BJ (cell line): ENCODE data around the gene GSTM5. TPM values are rescaled to one million over a fixed set of nuclear protein-coding genes. Genes with fewer than 3 reads are reported as not detected.
"Not testable (repeated sequence)": the region's sequence is repeated elsewhere in the genome, so short reads cannot be mapped to it uniquely, and the experiment has no call there.

ENCODE experiments used
- CTCF ChIA-PET: fragments of 350-600 bp; formaldehyde crosslinking; extraction: SDS; loops from one replicate; lab custom pipeline; 2021; ENCODE audit warnings: antibody characterized with exemption, inconsistent platforms; lab: Yijun Ruan, JAX
- POLR2A ChIA-PET: fragments of 300-600 bp; sonication (Branson Sonifier 250); formaldehyde crosslinking; extraction: SDS; loops from one replicate; lab custom pipeline; 2021; ENCODE audit warnings: antibody characterized with exemption; lab: Charles Lee
- DNase-seq: peaks from one replicate; pipeline ENCODE4 v3.0.0-alpha.2; 2011; ENCODE audit warnings: low read depth
- H3K27me3 ChIP-seq: 2 replicates; pipeline ENCODE4 v1.6.0; 2011; ENCODE audit warnings: low read length; ENCODE audit not compliant: control insufficient read depth, insufficient read depth
- H3K36me3 ChIP-seq: 2 replicates; pipeline ENCODE4 v1.5.1; 2011; ENCODE audit warnings: low read length; ENCODE audit not compliant: control insufficient read depth, insufficient read depth
- H3K4me3 ChIP-seq: 2 replicates; pipeline ENCODE4 v1.5.1; 2011; ENCODE audit warnings: low read depth, mild to moderate bottlenecking, control low read depth, low read length
- polyA plus RNA-seq: library from polyadenylated mRNA; depleted of rRNA; stranded (reverse); fragments of >200 nt; gene quantifications from 2 replicates; pipeline ENCODE4 v1.2.3, GENCODE V29; 2011
- TF ChIP-seq, protein P1 (sequence below): IDR thresholded peaks from 2 replicates; pipeline ENCODE4 v1.5.1; 2011; ENCODE audit warnings: low read depth, mild to moderate bottlenecking, control low read depth, inconsistent platforms, low read length, moderate library complexity; ENCODE audit not compliant: insufficient read depth

GSTM5 gene
- polyA plus RNA-seq, 1 experiment: 1.5 TPM

- POLR2A ChIA-PET: no interaction called here
- no peaks in the 10 kb centered on the region for H3K27me3 ChIP-seq
- DNase-seq: no peak
- no peaks in the 10 kb centered on the region for H3K36me3 ChIP-seq
- TF ChIP-seq, protein P1, sequence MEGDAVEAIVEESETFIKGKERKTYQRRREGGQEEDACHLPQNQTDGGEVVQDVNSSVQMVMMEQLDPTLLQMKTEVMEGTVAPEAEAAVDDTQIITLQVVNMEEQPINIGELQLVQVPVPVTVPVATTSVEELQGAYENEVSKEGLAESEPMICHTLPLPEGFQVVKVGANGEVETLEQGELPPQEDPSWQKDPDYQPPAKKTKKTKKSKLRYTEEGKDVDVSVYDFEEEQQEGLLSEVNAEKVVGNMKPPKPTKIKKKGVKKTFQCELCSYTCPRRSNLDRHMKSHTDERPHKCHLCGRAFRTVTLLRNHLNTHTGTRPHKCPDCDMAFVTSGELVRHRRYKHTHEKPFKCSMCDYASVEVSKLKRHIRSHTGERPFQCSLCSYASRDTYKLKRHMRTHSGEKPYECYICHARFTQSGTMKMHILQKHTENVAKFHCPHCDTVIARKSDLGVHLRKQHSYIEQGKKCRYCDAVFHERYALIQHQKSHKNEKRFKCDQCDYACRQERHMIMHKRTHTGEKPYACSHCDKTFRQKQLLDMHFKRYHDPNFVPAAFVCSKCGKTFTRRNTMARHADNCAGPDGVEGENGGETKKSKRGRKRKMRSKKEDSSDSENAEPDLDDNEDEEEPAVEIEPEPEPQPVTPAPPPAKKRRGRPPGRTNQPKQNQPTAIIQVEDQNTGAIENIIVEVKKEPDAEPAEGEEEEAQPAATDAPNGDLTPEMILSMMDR: no peak
- CTCF ChIA-PET: interaction anchor here (0.8 kb wide), 1 partner anchor 12 kb away, joined by 3 read pairs; no protein-coding TSS in a partner anchor
- no peak overlapping the region for H3K4me3 ChIP-seq
Measured at GRCh38 chr1:109704173-109704572, 7.9 kb upstream of the GSTM5 start.

GRCh38 chr1:109705411-109705810, 6.6 kb upstream of the GSTM5 start:
- no peak overlapping the region for H3K4me3 ChIP-seq
- CTCF ChIA-PET: no interaction called here
- H3K27me3 ChIP-seq: no peaks in the 10 kb centered on the region
- TF ChIP-seq, protein P1: no peak
- H3K36me3 ChIP-seq: no peaks in the 10 kb centered on the region
- DNase-seq: no peak
- POLR2A ChIA-PET: no interaction called here

DNA sequence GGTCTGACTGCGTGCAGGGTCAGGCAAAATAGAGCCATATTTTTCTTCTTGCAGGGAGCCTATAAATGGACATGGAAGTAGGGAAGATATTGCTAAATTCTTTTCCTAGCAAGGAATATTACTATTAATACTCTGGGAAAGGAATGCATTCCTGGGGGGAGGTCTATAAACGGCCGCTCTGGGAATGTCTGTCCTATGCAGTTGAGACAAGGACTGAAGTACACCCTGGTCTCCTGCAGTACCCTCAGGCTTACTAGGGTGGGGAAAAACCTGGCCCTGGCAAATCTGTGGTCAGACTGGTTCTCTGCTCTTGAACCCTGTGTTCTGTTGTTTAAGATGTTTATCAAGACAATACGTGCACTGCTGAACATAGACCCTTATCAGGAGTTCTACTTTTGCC, 3.1 kb upstream of the GSTM5 start:
- H3K4me3 ChIP-seq, H3K27me3 ChIP-seq, H3K36me3 ChIP-seq, DNase-seq, POLR2A ChIA-PET: not testable (repeated sequence)
- CTCF ChIA-PET: interaction anchor here (1.9 kb wide), 1 partner anchor 8 kb away, joined by 5 read pairs; no protein-coding TSS in a partner anchor

DNA sequence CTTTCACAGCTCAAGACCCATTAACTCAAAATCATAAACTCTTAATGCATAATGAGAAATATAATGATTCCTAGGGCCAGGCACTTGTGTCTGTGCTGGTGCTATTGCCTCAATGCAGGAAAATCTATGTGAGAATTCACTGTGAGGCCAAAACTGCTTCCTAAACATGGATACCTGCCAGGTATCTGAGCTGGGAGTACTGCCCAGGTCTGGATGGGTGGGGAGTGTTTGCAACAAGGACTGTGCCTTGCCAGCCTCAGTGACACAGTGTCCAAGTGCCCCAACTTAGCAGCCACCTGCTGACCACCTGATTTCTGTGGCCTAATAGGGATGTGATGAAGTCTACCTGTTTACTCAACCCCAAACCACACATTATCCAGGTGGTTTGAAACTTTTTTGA, 2.2 kb upstream of the GSTM5 start:
- H3K36me3 ChIP-seq, DNase-seq, POLR2A ChIA-PET, H3K4me3 ChIP-seq, H3K27me3 ChIP-seq: not testable (repeated sequence)
- CTCF ChIA-PET: interaction anchor here (1.9 kb wide), 1 partner anchor 8 kb away, joined by 5 read pairs; no protein-coding TSS in a partner anchor

DNA sequence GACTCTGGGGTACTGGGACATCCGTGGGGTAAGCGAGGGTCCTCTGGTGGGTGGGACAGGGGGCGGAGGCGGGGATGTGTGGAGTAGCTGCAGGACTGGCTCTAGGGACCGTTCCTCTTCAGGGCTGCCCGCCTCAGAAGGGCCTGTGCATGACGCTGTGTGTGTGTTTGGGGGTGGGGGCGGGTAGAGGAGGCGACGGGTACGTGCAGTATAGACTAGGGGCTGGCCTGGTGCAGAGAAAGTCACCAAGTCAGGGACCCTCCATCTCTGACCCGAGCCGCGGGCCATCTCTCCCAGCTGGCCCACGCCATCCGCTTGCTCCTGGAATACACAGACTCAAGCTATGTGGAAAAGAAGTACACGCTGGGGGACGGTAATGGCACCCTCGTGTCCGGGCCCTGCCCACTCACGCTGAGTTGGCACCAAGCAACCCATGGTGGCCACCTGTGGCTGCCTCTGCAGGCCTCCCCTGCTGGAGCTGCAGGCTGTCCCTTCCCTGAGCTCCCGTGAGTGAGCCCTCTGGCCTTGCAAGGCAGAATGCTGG, 342 bp downstream of the GSTM5 start:
- ChIA-PET CTCF (no interaction called here), POLR2A (no interaction called here)
- Histone ChIP-seq H3K4me3 (peak overlapping the region; percentile 9; the same call in 1 of the 2 replicates), H3K36me3 (no peaks in the 10 kb centered on the region), H3K27me3 (no peaks in the 10 kb centered on the region; the same call in 1 of the 2 replicates)
- TF ChIP-seq, protein P1: no peak
- DNase-seq: no peak

GRCh38 chr1:109713636-109714035, 1.6 kb downstream of the GSTM5 start:
- Histone ChIP-seq H3K27me3 (no peaks in the 10 kb centered on the region; the same call in 1 of the 2 replicates), H3K36me3 (no peaks in the 10 kb centered on the region), H3K4me3 (no peak overlapping the region)
- ChIA-PET CTCF (interaction anchor here (0.5 to 0.8 kb wide), 3 partner anchors 60 to 292 kb away, joined by 3 to 4 read pairs (median 3); no protein-coding TSS in a partner anchor), POLR2A (no interaction called here)
- TF ChIP-seq, protein P1: no peak
- DNase-seq: no peak
